ENCODE data around the gene IRX6. TPM values are rescaled to one million over a fixed set of nuclear protein-coding genes. Genes with fewer than 3 reads are reported as not detected.

Gene IRX6
- total RNA-seq, 1 donor = not detected

DNA sequence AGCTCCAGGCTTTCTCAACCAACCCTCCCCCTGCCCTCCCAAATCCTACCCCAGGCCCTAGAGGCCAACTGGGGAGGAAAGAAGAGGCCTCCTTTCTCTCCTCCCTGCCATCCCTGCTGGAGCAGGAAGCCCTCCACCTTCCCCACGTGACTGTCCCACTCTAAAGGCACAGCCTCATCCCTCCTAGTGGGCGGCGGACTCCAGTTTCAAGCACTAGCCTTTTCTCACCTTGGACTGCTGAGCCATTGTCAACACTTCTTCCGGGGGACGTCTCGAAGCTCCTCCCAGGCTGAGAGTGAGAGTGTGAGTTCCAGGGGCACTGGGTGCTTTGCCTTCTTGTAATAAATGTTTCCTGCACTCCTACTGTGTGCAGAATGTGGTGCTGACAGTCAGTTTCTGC lies 21.4 kb upstream of the IRX6 start:
- DNase-seq (ENCODE audit: low read depth) = no peak
- H3K4me3 ChIP-seq (ENCODE audit: low read depth, low read length) = no peak overlapping the region
- TF ChIP-seq CTCF (IDR thresholded peaks at IDR 0.05; ENCODE audit: insufficient read depth, low read depth, low read length) = no peak

GRCh38 chr16:55308973-55309372 lies 15.0 kb upstream of the IRX6 start:
- no peak for DNase-seq (ENCODE audit: low read depth)
- no peak for TF ChIP-seq CTCF (IDR thresholded peaks at IDR 0.05; ENCODE audit: insufficient read depth, low read depth, low read length)
- H3K4me3 ChIP-seq (ENCODE audit: low read depth, low read length) = no peak overlapping the region

DNA sequence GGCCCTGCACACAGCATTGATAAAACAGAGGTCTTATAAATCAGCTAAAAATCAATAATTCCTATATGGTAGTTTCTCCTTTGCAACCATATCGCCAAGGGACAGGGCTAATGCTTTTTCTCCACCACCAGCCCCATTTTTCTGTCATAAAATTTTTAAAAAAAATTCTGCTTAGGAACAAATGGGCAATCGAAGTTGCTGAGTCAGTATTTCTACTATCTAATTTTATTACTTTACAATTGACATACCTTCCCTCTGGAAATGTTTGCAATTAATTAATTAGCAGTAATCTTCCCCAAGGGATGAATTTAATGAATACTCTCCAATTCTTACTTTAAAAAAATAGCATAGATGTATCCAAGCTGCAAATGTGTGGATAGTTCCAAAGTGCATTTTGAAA lies 1.7 kb upstream of the IRX6 start:
- no peak for DNase-seq (ENCODE audit: low read depth)
- no peak for TF ChIP-seq CTCF (IDR thresholded peaks at IDR 0.05; ENCODE audit: insufficient read depth, low read depth, low read length)
- H3K4me3 ChIP-seq (ENCODE audit: low read depth, low read length) = no peak overlapping the region

- H3K4me3 ChIP-seq (ENCODE audit: low read depth, low read length) = no peak overlapping the region
- TF ChIP-seq CTCF (IDR thresholded peaks at IDR 0.05; ENCODE audit: insufficient read depth, low read depth, low read length) = no peak
- no peak for DNase-seq (ENCODE audit: low read depth)
Observed at GRCh38 chr16:55324285-55325079, 479 bp downstream of the IRX6 start.

DNA sequence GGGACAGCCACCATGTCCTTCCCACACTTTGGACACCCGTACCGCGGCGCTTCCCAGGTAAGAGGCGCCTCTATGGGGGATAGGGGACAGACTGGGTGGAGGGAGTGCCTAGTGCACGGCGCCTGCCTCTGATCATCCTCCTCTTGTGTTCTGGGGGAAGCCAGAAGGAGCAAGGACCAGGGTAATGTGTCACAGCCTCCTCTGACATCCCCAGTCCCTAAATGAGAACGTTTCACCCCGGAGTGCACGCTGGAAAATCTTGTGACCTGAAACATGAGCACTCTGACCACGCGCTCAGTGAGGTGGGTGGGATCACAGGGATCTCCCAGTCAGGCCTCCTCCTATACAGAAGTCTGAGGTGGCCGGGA lies 1.1 kb downstream of the IRX6 start:
- no peak for TF ChIP-seq CTCF (IDR thresholded peaks at IDR 0.05; ENCODE audit: insufficient read depth, low read depth, low read length)
- no peak for DNase-seq (ENCODE audit: low read depth)
- no peak overlapping the region for H3K4me3 ChIP-seq (ENCODE audit: low read depth, low read length)

DNA sequence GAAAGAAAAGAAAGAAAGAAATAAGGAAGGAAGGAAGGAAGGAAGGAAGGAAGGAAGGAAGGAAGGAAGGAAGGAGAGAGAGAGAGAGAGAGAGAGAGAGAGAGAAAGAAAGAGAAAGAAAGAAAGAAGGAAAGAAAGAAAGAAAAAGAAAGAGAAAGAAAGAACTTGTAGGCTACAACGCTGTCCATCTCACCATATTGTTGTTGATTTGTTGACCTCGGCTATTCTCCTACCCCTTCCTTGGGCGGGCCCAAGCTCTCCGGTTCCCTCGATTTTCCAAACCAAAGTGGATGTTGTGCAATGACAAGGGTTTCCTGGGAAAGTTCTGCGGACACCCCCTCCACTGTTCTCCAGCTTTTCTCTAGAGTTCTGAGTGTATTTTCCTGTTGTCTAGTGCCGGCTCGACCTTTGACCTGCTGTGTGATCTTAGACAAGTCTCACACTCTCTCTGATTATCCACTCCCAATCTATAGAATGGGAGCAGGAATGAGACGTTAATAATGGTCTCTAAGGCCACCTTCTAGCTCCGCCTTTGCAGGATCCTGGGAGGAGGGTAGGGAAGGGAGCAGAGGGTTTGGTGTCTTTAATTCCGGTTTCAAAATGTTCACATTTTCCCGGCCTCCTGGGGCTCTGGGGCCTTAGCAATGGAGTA lies 1.6 kb downstream of the IRX6 start:
- TF ChIP-seq CTCF (IDR thresholded peaks at IDR 0.05; ENCODE audit: insufficient read depth, low read depth, low read length) = no peak
- H3K4me3 ChIP-seq (ENCODE audit: low read depth, low read length) = no peak overlapping the region
- DNase-seq (ENCODE audit: low read depth) = no peak

Measured in fibroblast of villous mesenchyme (primary cell).